GM12874 (cell line): ENCODE results near the gene PHLDB1.

Experiments
- TF ChIP-seq, protein P1 (sequence below): IDR thresholded peaks from 2 replicates; pipeline ENCODE4 v1.5.1; 2011; ENCODE audit warnings: low read depth, mild to moderate bottlenecking, control low read depth, low read length, moderate library complexity; ENCODE audit not compliant: insufficient read depth

PHLDB1 gene

DNA sequence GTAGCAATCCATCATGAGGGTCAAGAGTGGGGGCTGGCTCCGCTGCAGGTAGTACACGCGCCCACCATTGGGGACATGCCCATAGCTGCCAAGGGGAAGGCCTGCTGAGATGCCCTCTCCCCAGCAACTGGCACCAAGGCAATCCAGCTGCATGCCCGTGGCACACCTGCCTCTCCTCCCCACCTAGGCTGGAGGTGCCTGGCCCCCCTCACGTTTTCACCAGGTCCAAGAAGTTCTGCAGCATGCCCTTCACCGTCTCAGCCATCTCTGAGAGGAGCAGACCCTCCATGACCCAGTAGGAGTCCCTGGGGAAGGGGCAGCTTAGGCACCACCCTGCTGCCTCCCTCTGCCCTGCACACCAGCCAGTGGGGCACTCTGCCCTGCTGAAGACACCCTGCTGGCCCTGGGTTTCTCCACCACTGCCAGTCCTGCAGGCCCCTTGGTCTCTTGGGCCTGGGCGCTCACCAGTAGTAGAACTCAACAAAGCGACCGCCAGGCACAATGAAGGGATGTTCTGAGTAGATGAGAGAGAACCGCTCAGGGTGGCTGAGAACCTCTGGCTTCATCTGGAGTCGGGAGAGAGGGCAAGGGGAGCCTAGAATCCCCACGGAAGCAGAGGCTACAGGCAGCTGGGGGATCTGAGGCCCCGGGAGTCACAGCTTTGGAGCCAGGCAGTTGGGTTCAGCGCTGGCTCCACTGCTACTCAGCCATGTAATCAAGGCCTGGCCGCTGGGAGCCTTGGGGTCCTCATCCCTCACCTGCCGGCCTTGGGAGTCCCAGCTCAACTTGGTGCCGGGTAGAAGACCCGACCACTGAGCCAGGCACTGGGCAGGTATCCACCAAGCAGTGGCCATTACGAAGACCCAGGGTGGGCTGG lies 54.2 kb downstream of the PHLDB1 start:
- TF ChIP-seq, protein P1, sequence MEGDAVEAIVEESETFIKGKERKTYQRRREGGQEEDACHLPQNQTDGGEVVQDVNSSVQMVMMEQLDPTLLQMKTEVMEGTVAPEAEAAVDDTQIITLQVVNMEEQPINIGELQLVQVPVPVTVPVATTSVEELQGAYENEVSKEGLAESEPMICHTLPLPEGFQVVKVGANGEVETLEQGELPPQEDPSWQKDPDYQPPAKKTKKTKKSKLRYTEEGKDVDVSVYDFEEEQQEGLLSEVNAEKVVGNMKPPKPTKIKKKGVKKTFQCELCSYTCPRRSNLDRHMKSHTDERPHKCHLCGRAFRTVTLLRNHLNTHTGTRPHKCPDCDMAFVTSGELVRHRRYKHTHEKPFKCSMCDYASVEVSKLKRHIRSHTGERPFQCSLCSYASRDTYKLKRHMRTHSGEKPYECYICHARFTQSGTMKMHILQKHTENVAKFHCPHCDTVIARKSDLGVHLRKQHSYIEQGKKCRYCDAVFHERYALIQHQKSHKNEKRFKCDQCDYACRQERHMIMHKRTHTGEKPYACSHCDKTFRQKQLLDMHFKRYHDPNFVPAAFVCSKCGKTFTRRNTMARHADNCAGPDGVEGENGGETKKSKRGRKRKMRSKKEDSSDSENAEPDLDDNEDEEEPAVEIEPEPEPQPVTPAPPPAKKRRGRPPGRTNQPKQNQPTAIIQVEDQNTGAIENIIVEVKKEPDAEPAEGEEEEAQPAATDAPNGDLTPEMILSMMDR, result no peak

DNA sequence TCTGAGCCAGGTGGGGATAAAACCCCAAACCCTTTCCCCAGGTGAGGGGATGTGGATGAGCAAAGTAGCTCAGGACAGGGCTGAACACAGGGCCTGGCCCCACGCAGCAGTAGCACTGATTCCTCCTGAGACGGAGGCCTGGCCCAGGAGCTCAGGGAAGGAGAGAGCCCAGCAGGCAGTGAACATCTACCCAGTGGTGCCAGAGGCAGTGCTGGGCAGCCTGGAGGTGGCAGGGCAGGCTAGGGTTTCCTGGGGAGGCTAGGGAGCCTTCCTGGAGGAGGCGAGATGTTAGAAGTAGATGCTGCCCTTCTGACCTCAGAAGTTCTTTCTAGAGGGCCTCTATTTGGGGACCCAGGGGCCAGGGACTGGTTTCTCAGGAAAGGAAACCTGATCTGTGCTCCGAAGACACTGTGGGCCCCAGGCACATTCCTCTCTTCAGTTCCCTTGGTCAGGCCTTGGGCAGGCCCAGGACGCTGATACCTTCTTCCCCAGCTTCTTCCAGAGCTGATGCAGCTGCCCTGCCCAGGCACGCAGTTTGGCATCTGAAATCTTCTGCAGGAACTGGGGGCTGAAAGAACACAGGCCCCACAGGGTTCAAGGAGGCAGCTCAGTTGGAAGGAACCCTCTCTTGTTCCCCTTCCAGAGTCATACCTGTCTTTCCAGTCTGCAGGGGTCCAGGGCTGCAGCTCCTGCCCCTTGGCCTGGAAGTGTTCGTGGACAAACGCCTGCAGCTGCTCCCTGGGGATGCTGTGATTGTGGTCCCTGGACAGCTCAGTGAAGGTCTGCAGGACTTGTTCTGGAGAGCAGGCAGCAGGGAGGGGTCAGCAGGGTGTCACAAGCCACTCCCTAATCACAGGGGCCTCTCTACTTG lies 55.2 kb downstream of the PHLDB1 start:
- TF ChIP-seq, protein P1, result no peak

DNA sequence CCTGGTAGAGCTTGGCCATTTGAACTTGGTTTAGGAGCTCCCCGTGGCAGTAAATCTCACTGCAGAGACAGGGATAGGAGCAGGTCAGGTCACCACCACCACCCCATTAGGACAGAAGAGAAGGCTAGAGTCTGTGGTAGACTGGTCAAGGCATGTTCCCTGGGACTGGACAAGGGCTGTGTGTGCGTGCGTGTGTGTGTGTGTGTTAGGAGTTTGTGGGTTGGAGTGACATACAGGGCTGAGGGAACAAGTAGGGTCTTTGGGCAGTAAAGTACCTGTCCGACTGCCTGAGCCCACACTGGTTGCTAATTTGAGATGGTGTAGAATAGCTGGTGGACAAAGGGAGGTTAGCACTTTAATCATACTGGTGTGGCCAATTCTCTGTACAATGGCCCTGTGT lies 56.0 kb downstream of the PHLDB1 start:
- TF ChIP-seq, protein P1, result no peak

DNA sequence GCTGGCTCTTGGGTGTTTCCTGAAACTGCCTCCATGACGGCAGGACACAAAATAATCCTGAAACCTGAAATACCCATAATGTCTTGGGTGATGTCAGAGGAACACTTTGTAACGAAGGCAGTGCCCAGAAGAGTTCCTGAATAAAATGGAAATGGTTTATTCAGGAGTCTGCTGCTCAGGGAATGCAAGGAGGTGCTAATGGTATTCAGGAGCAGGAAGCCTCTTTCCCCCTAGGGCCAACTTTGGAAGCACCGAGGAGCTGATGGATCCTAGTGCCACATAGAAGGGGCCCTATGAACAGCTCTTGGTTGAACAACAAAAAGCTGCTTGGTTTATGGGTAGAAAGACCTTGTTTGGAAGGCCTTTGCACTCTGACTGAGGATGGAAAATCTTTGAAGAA lies 56.5 kb downstream of the PHLDB1 start:
- TF ChIP-seq, protein P1, result no peak

DNA sequence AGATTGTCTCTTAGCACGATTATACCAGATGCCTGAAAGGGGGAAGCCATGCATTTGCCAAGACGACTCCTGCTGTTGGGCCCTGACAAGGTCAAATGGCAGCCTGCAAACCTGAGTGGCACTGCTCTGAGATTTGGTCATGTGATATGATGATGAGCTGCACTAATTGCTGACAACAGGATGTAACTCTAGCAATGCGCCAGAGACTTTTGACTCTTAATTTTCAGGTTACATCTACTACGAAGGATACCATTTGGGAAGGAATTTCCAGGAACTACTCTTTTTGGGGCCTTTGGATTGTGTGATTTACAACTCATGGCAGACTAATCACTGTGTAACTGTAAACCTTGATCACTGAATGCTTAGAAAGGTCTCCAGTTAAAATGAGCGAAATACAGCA lies 59.0 kb downstream of the PHLDB1 start:
- TF ChIP-seq, protein P1, result no peak

DNA sequence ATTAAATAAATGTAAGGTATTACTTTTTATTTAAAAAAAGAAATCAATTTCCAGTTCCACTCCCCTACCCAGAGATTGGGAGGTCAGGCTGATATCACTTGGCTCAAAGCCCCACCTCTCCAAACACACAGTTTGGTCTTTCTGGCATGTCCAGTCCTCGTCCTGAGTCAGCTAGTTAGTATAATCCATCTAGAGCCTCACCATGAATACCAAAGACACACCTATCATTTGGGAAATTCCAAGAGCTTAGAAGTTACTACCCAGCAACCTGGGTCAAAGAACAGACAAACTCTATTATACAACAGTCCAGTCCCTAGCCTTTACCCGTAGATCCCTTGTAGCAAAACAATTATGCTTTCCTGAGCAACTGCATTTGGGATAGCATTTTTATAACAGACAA lies 62.6 kb downstream of the PHLDB1 start:
- TF ChIP-seq, protein P1, result no peak

DNA sequence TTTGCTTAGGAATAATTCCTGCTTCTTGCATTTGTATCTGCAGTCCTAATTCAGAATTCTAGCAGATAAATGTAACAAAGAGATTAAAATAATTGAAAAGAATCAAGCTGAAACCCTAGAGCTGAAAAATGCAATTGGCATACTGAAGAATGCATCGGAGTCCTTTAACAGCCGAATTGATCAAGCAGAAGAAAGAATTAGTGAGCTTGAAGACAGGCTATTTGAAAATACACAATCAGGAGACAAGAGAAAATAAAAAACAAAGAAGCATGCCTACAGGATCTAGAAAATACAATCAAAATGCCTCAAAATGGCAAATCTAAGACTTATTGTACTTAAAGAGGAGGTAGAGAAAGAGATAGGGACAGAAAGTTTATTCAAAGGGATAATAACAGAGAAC lies 63.8 kb downstream of the PHLDB1 start:
- TF ChIP-seq, protein P1, result no peak
